Measurements from ENCODE around the gene C9orf50.
A peak's percentile ranks its signal among the peaks of the same experiment; 100 is the strongest.

Gene C9orf50

DNA sequence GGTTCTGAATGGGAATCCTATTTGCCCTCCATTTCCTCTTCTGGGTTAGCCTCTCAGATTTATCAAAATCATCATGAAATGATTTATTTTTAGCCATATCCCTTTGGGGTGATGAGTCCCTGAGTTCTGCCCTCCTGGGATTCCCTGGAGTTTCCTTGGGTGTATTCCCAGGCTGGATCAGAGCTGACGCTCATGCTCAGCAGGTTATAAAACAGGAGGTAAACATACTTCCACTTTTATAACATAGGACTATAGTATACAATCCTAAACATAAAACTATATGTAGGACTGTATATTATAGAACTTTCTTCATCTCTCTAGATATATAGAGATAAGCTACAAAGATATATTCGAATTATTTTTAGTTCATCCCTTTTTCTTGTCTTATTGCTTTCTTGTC lies 40.1 kb upstream of the C9orf50 start:
- H3K4me3 ChIP-seq = no peak overlapping the region
- H3K27me3 ChIP-seq = peaks cover 28% of the 10 kb centered on the region
- no peak overlapping the region for H3K4me2 ChIP-seq
- no peaks in the 10 kb centered on the region for H3K4me1 ChIP-seq
- H3K9me3 ChIP-seq = no peaks in the 10 kb centered on the region
- H3K36me3 ChIP-seq = no peaks in the 10 kb centered on the region
- TF ChIP-seq Cebpa-rat (IDR thresholded peaks at IDR 0.05) = no peak
- H3K9ac ChIP-seq = no peak overlapping the region
- H3K27ac ChIP-seq = no peak overlapping the region
- no peaks in the 10 kb centered on the region for H4K20me1 ChIP-seq

GRCh38 chr9:129656795-129657390 lies 36.0 kb upstream of the C9orf50 start:
- peaks cover 27% of the 10 kb centered on the region for H3K4me1 ChIP-seq
- H3K4me3 ChIP-seq = no peak overlapping the region
- H4K20me1 ChIP-seq = no peaks in the 10 kb centered on the region
- H3K9ac ChIP-seq = no peak overlapping the region
- no peak overlapping the region for H3K4me2 ChIP-seq
- no peak overlapping the region for H3K27ac ChIP-seq
- no peaks in the 10 kb centered on the region for H3K36me3 ChIP-seq
- peaks cover 13% of the 10 kb centered on the region for H3K27me3 ChIP-seq
- no peaks in the 10 kb centered on the region for H3K9me3 ChIP-seq
- no peak for TF ChIP-seq Cebpa-rat (IDR thresholded peaks at IDR 0.05)

- Histone ChIP-seq H3K27me3 (peaks cover 13% of the 10 kb centered on the region), H3K9ac (no peak overlapping the region), H3K4me2 (no peak overlapping the region), H3K9me3 (no peaks in the 10 kb centered on the region), H4K20me1 (no peaks in the 10 kb centered on the region; the same call in 1 of the 2 replicates), H3K4me3 (no peak overlapping the region), H3K27ac (no peak overlapping the region), H3K36me3 (no peaks in the 10 kb centered on the region), H3K4me1 (peaks cover 27% of the 10 kb centered on the region)
- no peak for TF ChIP-seq Cebpa-rat (IDR thresholded peaks at IDR 0.05)
Measured at GRCh38 chr9:129655696-129656095, 34.8 kb upstream of the C9orf50 start.

GRCh38 chr9:129655154-129655553 lies 34.3 kb upstream of the C9orf50 start:
- Histone ChIP-seq H3K27me3 (peaks cover 13% of the 10 kb centered on the region), H3K27ac (no peak overlapping the region), H3K4me1 (peaks cover 27% of the 10 kb centered on the region), H3K36me3 (no peaks in the 10 kb centered on the region), H3K9me3 (no peaks in the 10 kb centered on the region), H3K4me3 (no peak overlapping the region), H4K20me1 (no peaks in the 10 kb centered on the region; the same call in 1 of the 2 replicates), H3K9ac (no peak overlapping the region), H3K4me2 (peak overlapping the region; percentile 75)
- no peak for TF ChIP-seq Cebpa-rat (IDR thresholded peaks at IDR 0.05)

DNA sequence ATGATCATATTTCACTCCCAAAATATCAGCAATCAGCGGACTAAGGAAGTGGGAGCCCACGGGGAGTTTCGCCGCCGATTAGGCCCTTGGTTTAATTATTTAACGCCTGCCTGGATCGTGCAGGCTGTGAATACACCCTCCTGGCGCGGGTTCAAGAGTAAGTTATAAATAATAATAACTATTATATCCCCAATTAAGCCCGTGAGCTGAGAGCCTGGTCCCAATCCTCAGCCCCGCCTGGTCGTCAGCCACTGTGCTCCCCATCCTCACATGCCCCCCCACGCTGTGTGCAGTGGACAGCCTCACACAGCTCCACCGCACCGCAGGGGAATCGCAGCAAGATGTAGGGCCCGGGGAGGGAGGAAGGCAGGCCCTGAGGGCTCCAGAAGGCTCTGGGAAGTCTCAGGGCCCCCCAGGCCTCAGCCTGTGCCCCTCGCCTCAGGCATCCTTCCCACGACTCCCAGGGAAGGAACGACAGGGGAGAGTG lies 33.7 kb upstream of the C9orf50 start:
- no peak overlapping the region for H3K27ac ChIP-seq
- H3K4me3 ChIP-seq = no peak overlapping the region
- peaks cover 27% of the 10 kb centered on the region for H3K4me1 ChIP-seq

DNA sequence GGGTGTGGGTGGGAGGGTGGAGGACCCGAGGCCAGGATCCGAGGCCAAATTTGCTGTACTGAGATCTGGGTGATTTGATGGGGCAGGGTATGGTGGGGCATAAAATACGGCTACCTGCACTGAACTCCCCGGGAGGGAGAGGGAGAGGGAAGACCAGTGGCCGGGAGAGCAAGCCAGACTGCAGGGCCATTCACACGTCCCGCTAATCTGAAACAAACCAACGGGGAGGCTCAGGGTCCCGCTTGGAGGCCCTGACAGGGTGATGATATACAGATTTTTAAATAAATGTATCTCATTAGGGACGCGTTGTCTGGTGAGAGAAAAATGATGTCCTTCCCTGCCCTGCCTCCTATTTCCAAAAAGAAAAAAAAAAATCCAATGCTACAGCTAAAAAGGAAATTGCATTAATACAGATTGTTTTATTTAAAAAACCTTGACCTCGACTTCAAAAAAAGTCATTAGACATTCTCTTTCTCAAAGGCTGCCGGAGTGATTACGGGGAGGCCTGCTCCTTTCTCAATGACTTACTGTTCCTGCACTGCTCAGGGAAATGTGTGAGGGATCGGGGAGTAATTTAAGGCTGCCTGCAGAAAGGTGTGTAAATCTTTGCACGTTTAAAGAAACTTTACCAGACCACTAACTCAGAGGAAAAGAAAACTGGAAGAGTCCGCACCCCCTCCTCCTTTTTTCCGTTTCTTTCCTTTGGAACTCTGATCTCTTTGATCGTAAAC lies 33.1 kb upstream of the C9orf50 start:
- no peak overlapping the region for H3K27ac ChIP-seq
- H3K4me3 ChIP-seq = no peak overlapping the region
- H3K9me3 ChIP-seq = no peaks in the 10 kb centered on the region
- H3K4me1 ChIP-seq = peaks cover 27% of the 10 kb centered on the region
- no peaks in the 10 kb centered on the region; the same call in 1 of the 2 replicates for H4K20me1 ChIP-seq
- H3K4me2 ChIP-seq = peak overlapping the region; percentile 75
- no peak overlapping the region for H3K9ac ChIP-seq
- peaks cover 13% of the 10 kb centered on the region for H3K27me3 ChIP-seq
- H3K36me3 ChIP-seq = no peaks in the 10 kb centered on the region
- no peak for TF ChIP-seq Cebpa-rat (IDR thresholded peaks at IDR 0.05)

More for the DNA sequence above, 33.7 kb upstream of the C9orf50 start:
- Histone ChIP-seq H3K36me3 (no peaks in the 10 kb centered on the region), H3K27me3 (peaks cover 13% of the 10 kb centered on the region), H3K9ac (no peak overlapping the region), H3K9me3 (no peaks in the 10 kb centered on the region), H4K20me1 (no peaks in the 10 kb centered on the region; the same call in 1 of the 2 replicates), H3K4me2 (peak overlapping the region; percentile 75)
- no peak for TF ChIP-seq Cebpa-rat (IDR thresholded peaks at IDR 0.05)

DNA sequence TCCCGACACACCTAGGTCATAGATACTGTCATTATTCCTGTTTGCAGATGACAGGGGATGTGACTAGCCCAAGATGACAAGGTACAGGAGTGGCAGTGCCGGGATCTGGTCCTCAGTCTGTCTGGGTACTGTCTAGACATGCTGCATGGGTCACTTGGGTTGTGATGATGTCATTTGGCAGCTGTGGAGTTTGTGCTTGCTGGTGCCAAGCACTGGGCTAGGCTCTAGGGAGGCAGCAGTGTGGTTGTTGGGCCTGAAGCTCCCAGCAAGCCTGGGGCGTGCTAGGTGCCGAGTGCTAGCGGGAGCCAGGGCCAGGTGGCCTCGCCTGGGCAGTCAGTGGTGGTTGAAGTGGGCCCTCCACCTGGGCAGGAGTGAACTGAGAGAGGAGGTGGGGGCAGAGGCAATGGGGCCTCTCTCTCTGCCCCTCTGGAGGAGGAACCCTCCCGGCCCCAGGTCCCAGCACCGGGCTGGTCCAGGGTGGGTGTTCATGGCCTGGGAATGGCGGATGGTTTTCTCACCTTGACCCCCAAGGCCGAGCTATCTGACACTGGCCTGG lies 29.9 kb upstream of the C9orf50 start:
- peaks cover 13% of the 10 kb centered on the region for H3K27me3 ChIP-seq
- H3K9ac ChIP-seq = no peak overlapping the region
- H3K9me3 ChIP-seq = no peaks in the 10 kb centered on the region
- H3K4me2 ChIP-seq = no peak overlapping the region
- H3K4me1 ChIP-seq = peaks cover 27% of the 10 kb centered on the region
- H4K20me1 ChIP-seq = no peaks in the 10 kb centered on the region; the same call in 1 of the 2 replicates
- no peaks in the 10 kb centered on the region for H3K36me3 ChIP-seq
- no peak overlapping the region for H3K4me3 ChIP-seq
- H3K27ac ChIP-seq = no peak overlapping the region
- no peak for TF ChIP-seq Cebpa-rat (IDR thresholded peaks at IDR 0.05)

- no peak overlapping the region for H3K27ac ChIP-seq
- no peak for TF ChIP-seq Cebpa-rat (IDR thresholded peaks at IDR 0.05)
- H3K9me3 ChIP-seq = no peaks in the 10 kb centered on the region
Measured at GRCh38 chr9:129649726-129650679, 29.1 kb upstream of the C9orf50 start.

DNA sequence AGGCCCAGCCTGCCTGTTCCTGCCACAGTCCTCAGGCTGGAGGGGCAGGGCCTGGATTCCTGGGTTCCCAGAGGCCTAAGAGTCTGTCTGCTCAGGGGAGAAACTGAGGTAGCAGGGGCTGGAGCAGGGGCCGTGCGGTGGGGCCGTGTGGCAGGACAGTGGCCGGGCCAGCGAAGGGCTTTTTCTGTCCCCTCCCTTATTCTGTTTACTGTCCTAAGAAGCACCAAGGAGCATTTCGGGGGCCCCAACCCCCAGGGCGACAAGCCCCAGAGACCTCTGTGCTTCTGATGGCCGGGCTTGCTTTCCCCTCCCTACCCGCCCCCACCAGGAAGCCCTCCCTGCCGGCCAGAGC lies 27.8 kb upstream of the C9orf50 start:
- no peak for TF ChIP-seq Cebpa-rat (IDR thresholded peaks at IDR 0.05)
- H3K4me1 ChIP-seq = peaks cover 10% of the 10 kb centered on the region; the same call in 1 of the 2 replicates
- H3K4me2 ChIP-seq = no peak overlapping the region
- no peaks in the 10 kb centered on the region; the same call in 1 of the 2 replicates for H4K20me1 ChIP-seq
- H3K9ac ChIP-seq = no peak overlapping the region
- peaks cover under 1% of the 10 kb centered on the region; the same call in 1 of the 2 replicates for H3K27me3 ChIP-seq
- H3K9me3 ChIP-seq = no peaks in the 10 kb centered on the region
- no peak overlapping the region for H3K4me3 ChIP-seq
- H3K36me3 ChIP-seq = no peaks in the 10 kb centered on the region
- H3K27ac ChIP-seq = no peak overlapping the region

More at GRCh38 chr9:129649726-129650679, 29.1 kb upstream of the C9orf50 start:
- Histone ChIP-seq H3K9ac (no peak overlapping the region), H4K20me1 (no peaks in the 10 kb centered on the region; the same call in 1 of the 2 replicates), H3K36me3 (no peaks in the 10 kb centered on the region), H3K4me1 (peaks cover 21% of the 10 kb centered on the region), H3K4me3 (no peak overlapping the region), H3K4me2 (no peak overlapping the region), H3K27me3 (peaks cover 13% of the 10 kb centered on the region)

Measured in BLaER1 (cell line).